GM21619 (cell line): Measurements from ENCODE around the gene CRYL1.

ENCODE experiments used
- ATAC-seq: cut with Tn5 transposase; IDR thresholded peaks from one replicate; pipeline ENCODE4 v1.9.1; 2021; ENCODE audit not compliant: unreplicated experiment

Gene CRYL1

GRCh38 chr13:20528452-20528851, 2.8 kb upstream of the CRYL1 start:
- no peak for ATAC-seq

DNA sequence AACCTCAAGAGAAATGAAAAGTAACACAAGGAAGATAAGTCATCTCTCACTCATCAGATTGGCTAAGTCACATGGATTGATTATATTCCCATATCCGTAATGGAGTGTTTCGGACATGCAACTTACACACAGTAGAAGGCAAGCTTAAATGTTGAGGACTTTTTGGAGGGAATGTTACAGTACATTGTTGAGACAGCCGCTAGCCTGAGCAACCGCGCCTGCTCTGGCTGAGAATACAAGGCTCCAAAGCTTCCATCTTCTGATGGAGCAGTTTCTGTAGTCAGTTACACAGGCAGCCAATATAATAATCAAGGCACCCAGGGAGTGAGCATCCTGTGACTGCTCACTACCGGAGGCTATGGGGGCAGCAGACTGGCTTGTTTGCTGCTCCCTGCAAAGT, 1.0 kb upstream of the CRYL1 start:
- ATAC-seq: no peak

- peak; percentile 27 for ATAC-seq
Measured at GRCh38 chr13:20525144-20525600, 485 bp downstream of the CRYL1 start.

DNA sequence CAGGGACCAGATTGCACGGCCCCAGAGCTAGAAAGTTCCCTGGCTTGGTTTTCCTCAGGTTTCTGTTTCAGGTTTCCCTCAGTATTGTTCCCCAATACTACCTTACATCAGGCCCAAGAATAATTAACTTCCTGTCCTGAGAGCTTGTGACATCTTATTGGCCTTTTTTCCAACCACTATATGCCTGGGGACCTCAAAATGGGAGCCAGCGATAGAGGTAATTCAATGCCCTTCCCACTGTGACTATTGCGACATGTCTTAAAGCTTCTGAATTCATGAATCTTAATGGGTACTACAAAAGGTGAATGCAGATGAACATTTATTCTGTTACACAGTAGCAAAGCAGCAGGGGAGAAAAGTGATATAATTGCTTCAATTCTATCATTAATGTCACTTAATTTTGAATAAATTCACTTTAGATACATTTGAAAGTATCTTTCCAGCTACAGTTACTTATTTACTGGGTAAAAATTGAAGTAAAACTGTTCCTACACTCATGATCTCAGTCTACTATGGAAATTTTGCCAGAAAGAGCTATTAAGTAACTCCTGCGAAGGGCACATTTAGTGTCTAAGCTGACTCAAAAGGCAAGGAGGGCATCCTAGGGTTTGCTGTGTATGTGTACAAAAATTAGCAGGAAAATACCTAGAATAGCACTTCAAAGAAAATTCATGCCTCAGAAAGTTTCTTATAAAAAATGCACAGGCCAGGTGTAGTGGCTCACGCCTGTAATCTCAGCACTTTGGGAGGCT, 4.1 kb downstream of the CRYL1 start:
- ATAC-seq: no peak

GRCh38 chr13:20519875-20520274, 5.8 kb downstream of the CRYL1 start:
- ATAC-seq: no peak

GRCh38 chr13:20518660-20519100, 7.0 kb downstream of the CRYL1 start:
- ATAC-seq: no peak

GRCh38 chr13:20514866-20515265, 10.8 kb downstream of the CRYL1 start:
- ATAC-seq: no peak

DNA sequence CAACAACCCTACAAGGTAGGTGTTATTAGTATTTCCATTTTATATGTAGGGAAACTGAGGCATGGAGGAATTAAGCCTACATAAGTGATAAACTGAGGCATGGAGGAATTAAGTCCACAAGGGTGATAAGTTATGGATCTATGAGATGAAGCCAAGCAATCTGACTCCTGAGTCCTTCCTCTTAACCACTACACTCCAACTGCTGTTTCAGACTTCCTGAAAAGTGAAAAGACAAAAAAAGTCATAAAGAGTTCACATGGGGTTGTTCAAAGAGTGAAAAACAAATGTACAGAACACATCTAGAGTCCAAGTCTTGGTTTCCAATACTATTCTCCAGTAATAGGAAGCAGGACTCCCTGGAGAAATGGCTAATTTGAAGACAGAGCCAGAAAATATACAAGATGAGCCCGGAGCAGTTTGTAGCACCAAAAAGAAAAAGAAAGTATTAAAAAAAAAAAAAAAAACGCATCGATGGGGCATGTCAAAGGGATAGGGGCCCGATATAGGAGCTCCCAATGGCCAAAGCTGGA, 12.1 kb downstream of the CRYL1 start:
- ATAC-seq: no peak

GRCh38 chr13:20512042-20512683, 13.5 kb downstream of the CRYL1 start:
- no peak for ATAC-seq

GRCh38 chr13:20506696-20507095, 19.0 kb downstream of the CRYL1 start:
- ATAC-seq: no peak

DNA sequence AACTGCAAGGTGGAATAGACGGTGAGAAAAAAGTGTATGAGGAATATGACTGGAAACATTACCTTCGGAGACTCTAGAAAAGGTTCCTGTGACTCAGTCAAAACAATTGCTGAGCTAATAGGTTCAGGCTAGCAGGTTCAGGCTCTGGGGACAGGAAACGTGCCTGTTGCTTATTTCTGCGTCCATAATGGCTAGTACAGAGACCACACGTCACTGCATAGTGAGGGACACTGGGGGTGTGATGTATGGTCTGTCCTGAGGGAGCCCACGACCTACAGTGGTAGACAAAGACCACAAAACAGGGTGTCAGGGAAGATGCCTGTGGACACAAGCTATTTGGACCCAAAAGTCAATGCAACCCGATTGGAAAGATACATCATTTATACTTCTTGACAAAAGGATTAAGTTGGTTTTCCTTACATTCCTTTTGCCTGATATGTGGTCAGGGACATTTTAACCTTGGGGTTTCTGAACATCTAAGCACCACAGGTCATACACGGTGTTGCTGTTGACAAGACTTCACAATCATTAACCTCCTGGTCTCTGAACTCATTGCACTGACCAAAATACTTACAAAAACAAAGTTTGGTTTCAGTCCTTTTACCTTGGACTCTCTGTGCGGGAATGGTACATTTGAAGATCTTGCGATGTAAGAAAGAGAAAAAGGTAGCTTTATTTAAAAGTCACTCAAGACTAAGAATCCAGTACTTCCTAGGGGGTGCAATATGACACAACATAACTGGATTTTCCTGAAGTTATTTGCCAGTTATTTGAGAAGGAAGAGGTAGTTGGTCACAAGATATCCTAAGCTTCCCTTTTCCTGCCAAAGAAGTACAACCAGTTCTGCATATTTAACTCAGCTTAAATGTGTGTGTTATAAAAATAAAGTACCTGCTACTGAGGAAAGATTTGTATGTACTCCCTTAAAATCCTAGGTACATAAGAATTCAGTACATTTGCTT, 20.0 kb downstream of the CRYL1 start:
- no peak for ATAC-seq

- ATAC-seq: no peak
Measured at GRCh38 chr13:20503088-20504083, 22.3 kb downstream of the CRYL1 start.

DNA sequence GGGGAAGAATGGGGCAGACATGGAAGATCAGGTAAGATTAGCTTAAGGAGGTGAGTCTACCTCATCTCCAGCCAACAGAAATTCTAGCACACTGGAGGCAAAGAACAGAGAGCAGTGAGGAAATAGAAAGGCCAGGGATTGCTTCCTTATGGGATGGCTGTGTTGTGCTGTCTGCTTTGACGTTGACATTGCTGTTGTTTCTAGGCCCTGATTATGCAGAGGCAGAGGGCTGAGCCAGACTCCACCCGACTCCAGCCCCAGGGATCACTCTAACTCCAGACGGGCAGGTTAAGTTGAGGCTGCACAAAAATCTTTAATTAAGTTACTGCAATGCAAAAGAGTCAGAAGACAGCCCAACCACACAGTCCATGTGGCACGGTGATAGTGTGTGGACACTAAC, 24.1 kb downstream of the CRYL1 start:
- ATAC-seq: no peak

GRCh38 chr13:20501120-20501519, 24.5 kb downstream of the CRYL1 start:
- ATAC-seq: no peak

DNA sequence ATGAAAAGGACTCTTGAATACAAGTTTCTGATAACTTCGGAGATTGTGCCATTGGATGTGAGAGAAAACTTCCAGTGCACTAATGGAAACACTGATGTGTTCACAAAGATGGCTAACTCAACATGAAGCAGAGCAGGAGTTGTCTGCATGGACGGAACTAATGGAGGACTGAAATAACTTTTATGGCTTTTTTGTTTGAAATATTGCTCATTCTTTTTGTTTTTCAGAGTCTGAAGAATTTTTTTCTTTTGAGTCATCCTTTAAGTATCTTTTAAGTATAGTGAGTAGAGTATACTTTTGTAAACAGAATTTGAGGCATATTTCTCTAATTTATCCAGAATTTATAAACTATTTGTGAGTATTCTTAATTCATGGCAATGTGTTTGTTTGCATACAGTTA, 25.7 kb downstream of the CRYL1 start:
- no peak for ATAC-seq

DNA sequence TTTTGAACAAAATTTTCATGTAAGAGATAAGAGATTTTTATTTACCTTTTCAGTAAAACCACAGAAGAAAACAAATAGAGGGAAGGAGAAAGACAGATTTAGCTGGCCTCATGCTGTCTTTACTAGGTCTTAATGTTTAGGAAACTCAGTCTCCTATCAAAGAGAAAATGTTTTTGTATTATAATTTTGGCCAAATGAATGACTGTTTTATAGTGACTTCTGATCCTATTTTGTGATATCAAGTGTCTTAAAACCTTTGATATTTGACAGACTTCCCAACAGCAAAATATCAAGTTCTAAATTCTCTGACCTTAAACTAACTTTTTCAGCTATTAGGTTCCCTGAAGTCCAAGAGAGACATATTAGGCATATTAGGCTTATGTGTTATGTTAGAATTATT, 27.0 kb downstream of the CRYL1 start:
- no peak for ATAC-seq

DNA sequence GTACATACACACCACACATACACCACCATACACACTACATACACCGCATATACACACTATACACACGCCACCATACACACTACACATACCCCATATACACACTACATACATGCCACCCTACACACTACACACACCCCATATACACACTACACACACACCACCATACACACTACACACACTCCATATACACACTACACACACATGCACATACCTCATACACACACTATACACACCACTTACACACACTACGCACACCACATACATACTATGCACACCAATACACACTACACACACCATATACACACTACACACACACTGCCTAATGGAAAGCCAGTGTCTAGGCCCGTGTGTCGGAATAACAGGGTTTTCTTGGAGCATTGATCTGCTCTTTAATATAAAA, 27.5 kb downstream of the CRYL1 start:
- no peak for ATAC-seq

- no peak for ATAC-seq
Measured at GRCh38 chr13:20497006-20497775, 28.5 kb downstream of the CRYL1 start.
